IMR-90 (cell line): ENCODE results near the gene RNU6-9. TPM values are rescaled to one million over a fixed set of nuclear protein-coding genes. Genes with fewer than 3 reads are reported as not detected.

Experiments
- ATAC-seq: fragments of 200-7000 bp; cut with Tn5 transposase; 2 replicates; pipeline ENCODE4 v1.9.1; 2020; ENCODE audit warnings: low read depth, mild to moderate bottlenecking, moderate library complexity
- BruUV-seq: library from RNA; stranded (reverse); fragments of 400-500 nt; replicated peaks from 2 replicates; lab custom pipeline; 2021; lab: Mats Ljungman, UMichigan
- CTCF ChIA-PET: fragments of 300-600 bp; formaldehyde crosslinking; extraction: SDS; loops from one replicate; lab custom pipeline; 2021; ENCODE audit warnings: antibody characterized with exemption; lab: Yijun Ruan, JAX
- POLR2A ChIA-PET: fragments of 300-600 bp; sonication (Branson Sonifier 250); formaldehyde crosslinking; loops from one replicate; lab custom pipeline; 2022; ENCODE audit warnings: antibody characterized with exemption; ENCODE audit not compliant: unreplicated experiment; lab: Charles Lee
- DNase-seq: peaks from one replicate; pipeline ENCODE4 v3.0.0; 2013
- H2AFZ ChIP-seq: replicated peaks from 2 replicates; pipeline ENCODE3; 2013; ENCODE audit warnings: low read length, mild to moderate bottlenecking; ENCODE audit not compliant: poor library complexity
- H2AK5ac ChIP-seq: 2 replicates; pipeline ENCODE4 v1.6.1; 2013; ENCODE audit warnings: low read depth, low read length, inconsistent platforms
- H2AK9ac ChIP-seq: replicated peaks from 2 replicates; pipeline ENCODE3; 2013; ENCODE audit warnings: mild to moderate bottlenecking, low read depth, low read length, moderate library complexity; ENCODE audit not compliant: poor library complexity
- H2BK120ac ChIP-seq: 2 replicates; pipeline ENCODE4 v1.6.1; 2013; ENCODE audit warnings: low read depth, low read length, inconsistent platforms
- H2BK15ac ChIP-seq: 3 replicates; pipeline ENCODE4 v1.6.1; 2013; ENCODE audit warnings: low read depth, low read length, inconsistent platforms
- H2BK20ac ChIP-seq: 2 replicates; pipeline ENCODE4 v1.6.1; 2013; ENCODE audit warnings: low read depth, mild to moderate bottlenecking, inconsistent platforms, low read length, moderate library complexity
- H2BK5ac ChIP-seq: 2 replicates; pipeline ENCODE4 v1.6.1; 2013; ENCODE audit warnings: mild to moderate bottlenecking, low read depth, low read length, inconsistent platforms; ENCODE audit not compliant: poor library complexity, severe bottlenecking
- H3K14ac ChIP-seq: replicated peaks from 2 replicates; pipeline ENCODE4 v1.6.1; 2013; ENCODE audit warnings: low read depth, low read length, inconsistent platforms
- H3K18ac ChIP-seq: 2 replicates; pipeline ENCODE4 v1.6.1; 2013; ENCODE audit warnings: low read depth, low read length, control low read depth
- H3K23ac ChIP-seq: 2 replicates; pipeline ENCODE4 v1.6.1; 2013; ENCODE audit warnings: low read depth, low read length, inconsistent platforms
- H3K27ac ChIP-seq: 2 replicates; pipeline ENCODE4 v1.5.1; 2013; ENCODE audit warnings: mild to moderate bottlenecking, control low read depth, low read length; ENCODE audit not compliant: insufficient read depth
- H3K27me3 ChIP-seq: 2 replicates; pipeline ENCODE4 v1.6.1; 2013; ENCODE audit warnings: low read length; ENCODE audit not compliant: control insufficient read depth, insufficient read depth
- H3K36me3 ChIP-seq: 2 replicates; pipeline ENCODE4 v1.6.1; 2013; ENCODE audit warnings: low read length, mixed read lengths; ENCODE audit not compliant: control insufficient read depth, insufficient read depth
- H3K4ac ChIP-seq: 2 replicates; pipeline ENCODE4 v1.6.1; 2013; ENCODE audit warnings: low read depth, low read length, inconsistent platforms
- H3K4me1 ChIP-seq: 2 replicates; pipeline ENCODE4 v1.6.1; 2013; ENCODE audit warnings: low read length, mixed read lengths; ENCODE audit not compliant: control insufficient read depth, insufficient read depth
- H3K4me2 ChIP-seq: 2 replicates; pipeline ENCODE4 v1.6.1; 2013; ENCODE audit warnings: low read depth, mild to moderate bottlenecking, control low read depth, low read length, moderate library complexity
- H3K4me3 ChIP-seq: 2 replicates; pipeline ENCODE4 v1.5.1; 2013; ENCODE audit warnings: low read depth, mild to moderate bottlenecking, control low read depth, low read length, moderate library complexity; ENCODE audit not compliant: insufficient read depth
- H3K56ac ChIP-seq: 2 replicates; pipeline ENCODE4 v1.6.1; 2013; ENCODE audit warnings: low read length, inconsistent platforms; ENCODE audit not compliant: insufficient read depth; ENCODE audit errors: extremely low read depth
- H3K79me1 ChIP-seq, 2 experiments: 2 replicates each; pipeline ENCODE4 v1.6.1; 2013; ENCODE audit warnings: low read length in 2 of 2, inconsistent platforms in 1 of 2, low read depth in 1 of 2
- H3K9ac ChIP-seq: 2 replicates; pipeline ENCODE4 v1.6.1; 2013; ENCODE audit warnings: low read depth, low read length, control low read depth
- H3K9me1 ChIP-seq: 2 replicates; pipeline ENCODE4 v1.6.1; 2013; ENCODE audit warnings: low read length, inconsistent platforms; ENCODE audit not compliant: insufficient read depth
- H3K9me3 ChIP-seq: 2 replicates; pipeline ENCODE4 v1.6.1; 2013; ENCODE audit warnings: low read length; ENCODE audit not compliant: control insufficient read depth, insufficient read depth
- H4K20me1 ChIP-seq: 2 replicates; pipeline ENCODE4 v1.6.1; 2013; ENCODE audit warnings: low read length, inconsistent platforms; ENCODE audit not compliant: insufficient read depth
- H4K5ac ChIP-seq: 2 replicates; pipeline ENCODE4 v1.6.1; 2013; ENCODE audit warnings: mild to moderate bottlenecking, low read depth, low read length, control low read depth
- H4K8ac ChIP-seq, 2 experiments: 2 replicates each; pipeline ENCODE4 v1.6.1; 2013; ENCODE audit warnings: low read depth in 2 of 2, low read length in 2 of 2, control low read depth in 1 of 2, inconsistent platforms in 1 of 2
- H4K91ac ChIP-seq: 2 replicates; pipeline ENCODE4 v1.6.1; 2013; ENCODE audit warnings: low read depth, low read length, inconsistent platforms; ENCODE audit not compliant: insufficient read depth
- CHD1 ChIP-seq: IDR thresholded peaks from 2 replicates; pipeline ENCODE4 v1.6.1; 2012; ENCODE audit warnings: low read depth, low read length, improper control_type of control experiment
- CTCF ChIP-seq: conservative IDR thresholded peaks from 2 replicates; pipeline ENCODE4 v1.5.1; 2012; ENCODE audit warnings: mild to moderate bottlenecking, low read depth, low read length, improper control_type of control experiment
- FOS ChIP-seq: fragments of 150-350 bp; IDR thresholded peaks from 2 replicates; pipeline ENCODE4 v1.6.1; 2016; ENCODE audit warnings: low read depth, low read length
- MAFK ChIP-seq: IDR thresholded peaks from 2 replicates; pipeline ENCODE4 v1.6.1; 2012; ENCODE audit warnings: low read depth, low read length, improper control_type of control experiment
- SMC3 ChIP-seq: fragments of 150-350 bp; IDR thresholded peaks from 2 replicates; pipeline ENCODE4 v1.6.1; 2016; ENCODE audit warnings: low read depth, mild to moderate bottlenecking, antibody characterized with exemption, low read length, moderate library complexity
- USF2 ChIP-seq: fragments of 150-350 bp; IDR thresholded peaks from 2 replicates; pipeline ENCODE4 v1.6.1; 2017; ENCODE audit warnings: mild to moderate bottlenecking, antibody characterized with exemption, low read length, low read depth
- WGBS, 2 experiments: methylation state at CpG; one replicate each; pipeline versions ENCODE4 v1.1.5 to v1.1.7; 2013; ENCODE audit warnings: missing lambda C conversion rate in 2 of 2; ENCODE audit not compliant: insufficient read length in 1 of 2; ENCODE audit errors: extremely low coverage in 2 of 2; 5-methylcytosine and 5-hydroxymethylcytosine counted together
- dilution Hi-C: fragments of 300-500 bp; cut with HindIII; formaldehyde crosslinking; loops from one replicate; pipeline ENCODE4 v1.14.3; 2018; ENCODE audit warnings: low sequenced_read_pairs; ENCODE audit not compliant: unreplicated experiment
- in situ Hi-C: fragments of 300-500 bp; cut with MboI; formaldehyde crosslinking; loops from 3 replicates; pipeline ENCODE4 v1.14.3; 2019; ENCODE audit warnings: low sequenced_read_pairs, inconsistent platforms, mixed read lengths
- intact Hi-C: fragments of 100-400 bp; cut with micrococcal nuclease; formaldehyde crosslinking; loops from 2 replicates; pipeline ENCODE4 v1.10.0; 2022
- polyA plus RNA-seq, 3 experiments: library from polyadenylated mRNA; depleted of rRNA; stranded (reverse); fragments of >200 nt; gene quantifications; 2 replicates each; pipeline ENCODE4 v1.2.3, GENCODE V29; 2012; ENCODE audit warnings: low replicate concordance in 1 of 3
- total RNA-seq: library from RNA; depleted of rRNA; stranded (reverse); fragments of >200 nt; gene quantifications from 2 replicates; pipeline ENCODE4 v1.2.3, GENCODE V29; 2012
- TF ChIP-seq, protein P1 (sequence below): fragments of 150-350 bp; IDR thresholded peaks from 2 replicates; pipeline ENCODE4 v1.6.1; 2016; ENCODE audit warnings: low read depth, mild to moderate bottlenecking, low read length, moderate library complexity, borderline replicate concordance

Gene RNU6-9
- total and polyA plus RNA-seq, 2 of the 4 experiments (the other 2 are of a cell fraction), result not detected

DNA sequence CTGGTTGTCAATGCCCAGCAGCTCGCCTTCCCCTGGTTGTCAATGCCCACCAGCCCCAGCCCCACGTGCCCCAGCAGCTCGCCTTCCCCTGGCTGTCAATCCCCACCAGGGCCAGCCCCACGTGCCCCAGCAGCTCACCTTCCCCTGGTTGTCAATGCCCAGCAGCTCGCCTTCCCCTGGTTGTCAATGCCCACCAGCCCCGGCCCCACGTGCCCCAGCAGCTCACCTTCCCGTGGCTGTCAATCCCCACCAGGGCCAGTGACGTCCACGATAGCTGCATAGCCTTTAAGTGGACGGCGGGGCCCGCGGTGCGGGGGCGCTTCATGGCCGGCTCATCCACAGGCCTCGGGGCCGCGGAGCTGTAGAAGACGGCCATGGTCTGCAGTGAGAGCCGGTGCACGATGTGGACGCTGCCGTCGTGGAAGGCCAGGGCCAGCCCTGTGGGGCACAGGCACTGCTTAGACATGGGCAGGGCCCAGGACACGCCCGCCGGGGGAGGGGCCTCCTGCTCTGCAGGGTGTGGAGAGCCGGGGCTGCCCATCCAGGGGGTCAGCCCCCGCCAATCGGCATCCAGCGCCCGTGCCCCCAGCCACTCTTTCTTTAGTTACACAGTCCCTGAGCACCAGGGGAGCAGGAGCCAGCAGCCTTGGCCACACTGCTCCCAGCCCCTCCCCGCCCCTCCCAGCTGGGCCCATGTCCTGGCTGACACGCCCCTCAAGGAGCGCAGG is 13.4 kb upstream of the RNU6-9 start:
- no peak overlapping the region for H2BK120ac ChIP-seq
- no peak overlapping the region for H2AK9ac ChIP-seq
- BruUV-seq, result no TSS peak
- in situ Hi-C loops, result no loop called here
- no peaks in the 10 kb centered on the region for H3K27me3 ChIP-seq
- H3K4ac ChIP-seq, result no peak overlapping the region
- peaks cover 70% of the 10 kb centered on the region for H3K36me3 ChIP-seq
- no peaks in the 10 kb centered on the region for H3K9me1 ChIP-seq
- no peak overlapping the region for H3K4me2 ChIP-seq
- H2BK20ac ChIP-seq, result no peak overlapping the region
- no peak overlapping the region for H2BK5ac ChIP-seq
- H2AK5ac ChIP-seq, result no peak overlapping the region
- H3K4me1 ChIP-seq, result no peaks in the 10 kb centered on the region
- H3K56ac ChIP-seq, result no peak overlapping the region
- intact Hi-C loops, result no loop called here
- DNase-seq (no peak), ATAC-seq (no peak)
- 89% methylated on average over 24 of the region's 37 CpGs; no CpG with 5 or more reads in 1 of the 2 experiments for WGBS, 2 experiments
- H4K5ac ChIP-seq, result no peak overlapping the region
- H4K8ac ChIP-seq, result no peak overlapping the region
- H3K79me1 ChIP-seq, result peaks cover 0 to 7% of the 10 kb centered on the region in 2 experiments; a peak in 1 of 4 replicates
- no peak overlapping the region for H3K14ac ChIP-seq
- no peaks in the 10 kb centered on the region for H3K9me3 ChIP-seq
- CTCF ChIA-PET, result no interaction called here
- no peak overlapping the region for H4K91ac ChIP-seq
- POLR2A ChIA-PET, result interaction anchor here (0.6 kb wide), 1 partner anchor 31 kb away, joined by 4 read pairs; no protein-coding TSS in a partner anchor
- no peak overlapping the region for H3K23ac ChIP-seq
- H3K27ac ChIP-seq, result no peak overlapping the region
- dilution Hi-C loops, result no loop called here
- no peak for TF ChIP-seq SMC3
- TF ChIP-seq FOS, result no peak
- no peak for TF ChIP-seq CHD1
- TF ChIP-seq, protein P1, sequence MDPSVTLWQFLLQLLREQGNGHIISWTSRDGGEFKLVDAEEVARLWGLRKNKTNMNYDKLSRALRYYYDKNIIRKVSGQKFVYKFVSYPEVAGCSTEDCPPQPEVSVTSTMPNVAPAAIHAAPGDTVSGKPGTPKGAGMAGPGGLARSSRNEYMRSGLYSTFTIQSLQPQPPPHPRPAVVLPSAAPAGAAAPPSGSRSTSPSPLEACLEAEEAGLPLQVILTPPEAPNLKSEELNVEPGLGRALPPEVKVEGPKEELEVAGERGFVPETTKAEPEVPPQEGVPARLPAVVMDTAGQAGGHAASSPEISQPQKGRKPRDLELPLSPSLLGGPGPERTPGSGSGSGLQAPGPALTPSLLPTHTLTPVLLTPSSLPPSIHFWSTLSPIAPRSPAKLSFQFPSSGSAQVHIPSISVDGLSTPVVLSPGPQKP, result no peak
- no peak for TF ChIP-seq USF2
- no peak for TF ChIP-seq MAFK
- TF ChIP-seq CTCF, result no peak
- no peak overlapping the region for H2AFZ ChIP-seq
- H3K18ac ChIP-seq, result no peak overlapping the region
- no peak overlapping the region for H2BK15ac ChIP-seq
- peaks cover 10% of the 10 kb centered on the region for H4K20me1 ChIP-seq
- H3K9ac ChIP-seq, result no peak overlapping the region
- no peak overlapping the region for H3K4me3 ChIP-seq
